ENCODE measurements around the gene AFAP1L2.

DNA sequence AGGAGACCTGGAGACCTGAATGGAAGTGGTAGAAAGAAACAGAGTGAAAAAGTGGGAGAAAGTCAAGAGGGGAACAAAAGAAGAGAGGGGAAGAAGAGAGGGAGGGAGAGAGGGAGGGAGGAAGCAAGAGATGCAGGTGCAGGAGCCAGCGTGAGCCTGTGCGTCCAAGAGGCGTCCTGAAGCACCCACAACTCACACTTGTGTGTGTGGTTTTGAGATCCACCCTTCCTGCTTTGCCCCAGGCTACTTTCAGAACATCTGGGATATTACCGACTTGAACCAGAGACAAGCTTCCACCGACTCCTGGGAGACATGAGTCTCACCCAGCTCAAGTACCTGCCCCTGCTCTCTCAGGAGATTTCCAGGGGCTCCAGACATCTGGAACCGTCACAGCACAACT lies 9.8 kb downstream of the AFAP1L2 start:
- TF ChIP-seq POLR2AphosphoS5 (IDR thresholded peaks at IDR 0.05) (no peak), POLR2A (IDR thresholded peaks at IDR 0.05) (no peak)
- TF ChIP-seq, protein P1, sequence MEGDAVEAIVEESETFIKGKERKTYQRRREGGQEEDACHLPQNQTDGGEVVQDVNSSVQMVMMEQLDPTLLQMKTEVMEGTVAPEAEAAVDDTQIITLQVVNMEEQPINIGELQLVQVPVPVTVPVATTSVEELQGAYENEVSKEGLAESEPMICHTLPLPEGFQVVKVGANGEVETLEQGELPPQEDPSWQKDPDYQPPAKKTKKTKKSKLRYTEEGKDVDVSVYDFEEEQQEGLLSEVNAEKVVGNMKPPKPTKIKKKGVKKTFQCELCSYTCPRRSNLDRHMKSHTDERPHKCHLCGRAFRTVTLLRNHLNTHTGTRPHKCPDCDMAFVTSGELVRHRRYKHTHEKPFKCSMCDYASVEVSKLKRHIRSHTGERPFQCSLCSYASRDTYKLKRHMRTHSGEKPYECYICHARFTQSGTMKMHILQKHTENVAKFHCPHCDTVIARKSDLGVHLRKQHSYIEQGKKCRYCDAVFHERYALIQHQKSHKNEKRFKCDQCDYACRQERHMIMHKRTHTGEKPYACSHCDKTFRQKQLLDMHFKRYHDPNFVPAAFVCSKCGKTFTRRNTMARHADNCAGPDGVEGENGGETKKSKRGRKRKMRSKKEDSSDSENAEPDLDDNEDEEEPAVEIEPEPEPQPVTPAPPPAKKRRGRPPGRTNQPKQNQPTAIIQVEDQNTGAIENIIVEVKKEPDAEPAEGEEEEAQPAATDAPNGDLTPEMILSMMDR (IDR thresholded peaks at IDR 0.05), result no peak
